HCT116 (cell line): ENCODE measurements around the gene ERMN. TPM values are rescaled to one million over a fixed set of nuclear protein-coding genes. Genes with fewer than 3 reads are reported as not detected.

Experiments used
- ATAC-seq: fragments of 200-7000 bp; cut with Tn5 transposase; 2 replicates; pipeline ENCODE4 v1.9.1; 2020; ENCODE audit warnings: mild to moderate bottlenecking, moderate library complexity
- Bru-seq: library from RNA; stranded (reverse); fragments of 400-500 nt; gene quantifications from one replicate; lab custom pipeline; 2021; lab: Mats Ljungman, UMichigan
- BruChase-seq, 2 experiments: library from RNA; stranded (reverse); fragments of 400-500 nt; gene quantifications; one replicate each; lab custom pipeline; 2021; lab: Mats Ljungman, UMichigan
- BruUV-seq: library from RNA; stranded (reverse); fragments of 400-500 nt; replicated peaks from 2 replicates; lab custom pipeline; 2021; lab: Mats Ljungman, UMichigan
- CTCF ChIA-PET: fragments of 300-600 bp; sonication (Branson Sonifier 250); formaldehyde crosslinking; loops from one replicate; lab custom pipeline; 2021; ENCODE audit warnings: antibody characterized with exemption; lab: Charles Lee
- POLR2A ChIA-PET: fragments of 300-600, 350-600 bp; sonication (Branson Sonifier 250); formaldehyde crosslinking; loops from one replicate; lab custom pipeline; 2021; ENCODE audit warnings: antibody characterized with exemption; lab: Charles Lee
- RAD21 ChIA-PET, 2 experiments: fragments of 300-600 bp; sonication (Branson Sonifier 250); formaldehyde crosslinking; loops; one replicate each; lab custom pipeline; 2023; ENCODE audit warnings: low total read pairs in 2 of 2; ENCODE audit not compliant: uncharacterized antibody in 2 of 2, unreplicated experiment in 2 of 2, low non-redundant PET in 1 of 2; lab: Charles Lee
- DNase-seq: peaks from one replicate; pipeline ENCODE4 v3.0.0-alpha.2; 2010; ENCODE audit warnings: low read depth, low spot score
- H2AFZ ChIP-seq: fragments of 200-600 bp; shearing (Covaris generic), sonication (generic); 2 replicates; pipeline ENCODE4 v1.6.1; 2017; ENCODE audit warnings: low read depth, mixed run types, mixed read lengths, antibody characterized with exemption, low read length; ENCODE audit not compliant: poor library complexity, severe bottlenecking
- H3K27ac ChIP-seq: 2 replicates; pipeline ENCODE4 v1.5.1; 2012; ENCODE audit warnings: low read depth, low read length
- H3K27me3 ChIP-seq: fragments of 200-600 bp; sonication (generic); 2 replicates; pipeline ENCODE4 v1.6.1; 2016; ENCODE audit warnings: mixed run types, low read length, mixed read lengths; ENCODE audit not compliant: insufficient read depth
- H3K36me3 ChIP-seq, 2 experiments: fragments of 200-500 bp in 1 of 2; fragments of 200-600 bp in 1 of 2; sonication (Bioruptor generic) in 1 of 2; sonication (generic) in 1 of 2; 2 replicates each; pipeline versions ENCODE4 v1.5.1 to v1.6.1; 2014 to 2016; ENCODE audit warnings: low read length in 2 of 2, inconsistent platforms in 1 of 2, mixed read lengths in 1 of 2, mixed run types in 1 of 2; ENCODE audit not compliant: insufficient read depth in 2 of 2, control insufficient read depth in 1 of 2
- H3K4me1 ChIP-seq, 2 experiments: fragments of 200-600 bp in 1 of 2; sonication (generic) in 1 of 2; 2 replicates each; pipeline versions ENCODE4 v1.5.1 to v1.6.1; 2012 to 2017; ENCODE audit warnings: low read length in 2 of 2, inconsistent platforms in 1 of 2, mild to moderate bottlenecking in 1 of 2, mixed read lengths in 1 of 2, mixed run types in 1 of 2, moderate library complexity in 1 of 2; ENCODE audit not compliant: insufficient read depth in 2 of 2, control insufficient read depth in 1 of 2
- H3K4me2 ChIP-seq: fragments of 200-600 bp; sonication (generic); 2 replicates; pipeline ENCODE4 v1.6.1; 2017; ENCODE audit warnings: mixed run types, low read length, mixed read lengths
- H3K4me3 ChIP-seq, 2 experiments: fragments of 200-600 bp in 1 of 2; sonication (generic) in 1 of 2; replicated peaks in 1 of 2; 2 replicates each; pipeline ENCODE4 v1.5.1; 2011 to 2016; ENCODE audit warnings: low read length in 2 of 2, control low read depth in 1 of 2, low read depth in 1 of 2, mild to moderate bottlenecking in 1 of 2, mixed read lengths in 1 of 2, mixed run types in 1 of 2
- H3K79me2 ChIP-seq: fragments of 200-600 bp; sonication (generic); 2 replicates; pipeline ENCODE4 v1.6.1; 2017; ENCODE audit warnings: mild to moderate bottlenecking, mixed run types, low read length, moderate library complexity, mixed read lengths; ENCODE audit not compliant: insufficient read depth
- H3K9ac ChIP-seq: fragments of 200-600 bp; sonication (generic); 2 replicates; pipeline ENCODE4 v1.6.1; 2016; ENCODE audit warnings: low read length, mixed read lengths
- H3K9me2 ChIP-seq: fragments of 200-600 bp; sonication (generic), shearing (Covaris generic); 2 replicates; pipeline ENCODE4 v1.6.1; 2017; ENCODE audit warnings: mixed run types, mild to moderate bottlenecking, moderate library complexity; ENCODE audit not compliant: insufficient read depth
- H3K9me3 ChIP-seq, 2 experiments: fragments of 200-500 bp in 1 of 2; fragments of 200-600 bp in 1 of 2; sonication (Bioruptor generic) in 1 of 2; sonication (generic) in 1 of 2; 2 replicates each; pipeline ENCODE4 v1.6.1; 2014 to 2017; ENCODE audit warnings: low read length in 2 of 2, mixed read lengths in 2 of 2, inconsistent platforms in 1 of 2, low read depth in 1 of 2, mild to moderate bottlenecking in 1 of 2, mixed run types in 1 of 2, moderate library complexity in 1 of 2; ENCODE audit not compliant: control insufficient read depth in 1 of 2, insufficient read depth in 1 of 2
- H4K20me1 ChIP-seq: fragments of 200-600 bp; sonication (generic), shearing (Covaris generic); 2 replicates; pipeline ENCODE4 v1.6.1; 2017; ENCODE audit warnings: mixed run types, mild to moderate bottlenecking, moderate library complexity; ENCODE audit not compliant: insufficient read depth
- ATF3 ChIP-seq: IDR thresholded peaks from 2 replicates; pipeline ENCODE4 v1.6.1; 2012
- CTCF ChIP-seq, 3 experiments: fragments of 200-600 bp in 1 of 3; sonication (generic) in 1 of 3; IDR thresholded peaks in 2 of 3; conservative IDR thresholded peaks in 1 of 3; 2 replicates each; pipeline ENCODE4 v1.5.1; 2012 to 2017; ENCODE audit warnings: low read depth in 2 of 3, low read length in 2 of 3, antibody characterized with exemption in 1 of 3, borderline replicate concordance in 1 of 3, control low read depth in 1 of 3, mild to moderate bottlenecking in 1 of 3, mixed read lengths in 1 of 3, mixed run types in 1 of 3, moderate library complexity in 1 of 3; ENCODE audit not compliant: insufficient read depth in 1 of 3
- ELF1 ChIP-seq: IDR thresholded peaks from 2 replicates; pipeline ENCODE4 v1.6.1; 2012; ENCODE audit warnings: low read depth, borderline replicate concordance
- EZH2 ChIP-seq: fragments of 200-600 bp; sonication (generic); IDR thresholded peaks from 2 replicates; pipeline ENCODE4 v1.6.1; 2017; ENCODE audit warnings: antibody characterized with exemption, mixed run types
- SP1 ChIP-seq: IDR thresholded peaks from 2 replicates; pipeline ENCODE4 v1.6.1; 2012; ENCODE audit warnings: low read depth
- YY1 ChIP-seq: IDR thresholded peaks from 2 replicates; pipeline ENCODE4 v1.6.1; 2011; ENCODE audit warnings: low read length, low read depth, moderate library complexity, mild to moderate bottlenecking; ENCODE audit not compliant: insufficient replicate concordance; ENCODE audit errors: extremely low read depth
- ZFX ChIP-seq: fragments of 450-650 bp; IDR thresholded peaks from 2 replicates; pipeline ENCODE4 v1.6.1; 2017
- intact Hi-C: fragments of 100-400 bp; cut with micrococcal nuclease; formaldehyde crosslinking; loops from 2 replicates; pipeline ENCODE4 v1.10.0; 2022
- long read RNA-seq: library from polyadenylated mRNA; unstranded; transcript quantifications from one replicate; pipeline ENCODE4 v2.0.0, GENCODE V29; 2021; ENCODE audit not compliant: unreplicated experiment
- polyA plus RNA-seq: library from polyadenylated mRNA; unstranded; fragments of >200 nt; gene quantifications from 2 replicates; pipeline ENCODE4 v1.2.1, GENCODE V29; 2012; ENCODE audit warnings: missing spikeins
- total RNA-seq: library from RNA; stranded (reverse); gene quantifications from one replicate; pipeline ENCODE4 v1.2.1, GENCODE V29; 2021; ENCODE audit not compliant: unreplicated experiment

The ERMN gene
- total RNA-seq (not detected), Bru-seq, nascent RNA (not detected), BruChase-seq, experiment 1, labeled RNA remaining after a 6-hour chase (not detected), BruChase-seq, experiment 2, labeled RNA remaining after a 2-hour chase (percentile 8 among the genes with signal in this experiment)
- polyA plus RNA-seq = not detected in 2 replicates
- long read RNA-seq = 0 reads

- POLR2A ChIA-PET = no interaction called here
- Histone ChIP-seq H3K9me2 (no peaks in the 10 kb centered on the region), H3K4me3 (no peak within 1 kb of the TSS), H3K36me3 (no peaks in the 10 kb centered on the region), H2AFZ (no peak within 1 kb of the TSS), H3K9me3 (no peaks in the 10 kb centered on the region), H3K9ac (no peak within 1 kb of the TSS), H3K79me2 (no peaks in the 10 kb centered on the region), H3K27me3 (no peaks in the 10 kb centered on the region), H3K4me2 (no peak within 1 kb of the TSS), H3K4me1 (no peaks in the 10 kb centered on the region), H3K27ac (no peak within 1 kb of the TSS), H4K20me1 (no peaks in the 10 kb centered on the region)
- no peak for DNase-seq
- intact Hi-C loops = loop anchor here (10.0 kb wide), 1 partner anchor 1951 kb away; no protein-coding TSS in a partner anchor
- ATAC-seq = no peak
- BruUV-seq = no TSS peak
- CTCF ChIA-PET = interaction anchor here (0.9 to 4.1 kb wide), 5 partner anchors 8 to 1953 kb away, joined by 3 to 59 read pairs (median 22); no protein-coding TSS in a partner anchor
- RAD21 ChIA-PET = no interaction called here
- TF ChIP-seq ZFX (no peak), ATF3 (no peak), SP1 (no peak), EZH2 (no peak), CTCF (IDR thresholded peaks at IDR 0.05 in 2 of 3, conservative IDR thresholded peaks at IDR 0.05 in 1 of 3; ENCODE audit: borderline replicate concordance in 1 of 3, insufficient read depth in 1 of 3, low read depth in 2 of 3, low read length in 2 of 3) (no peak), ELF1 (no peak), YY1 (no peak)
- TF ChIP-seq, all 23 proteins: peak for 0
Measured at GRCh38 chr2:157325786-157326185, at the start of gene ERMN. Gene ERMN (minus strand): TSS chr2:157325824. CDS start chr2:157325642, 182 bp downstream.
